SK-N-SH treated with all-trans-retinoic acid at 6 μM for 48 hours (cell line): Measurements from ENCODE around the gene L1CAM.
A peak's percentile ranks its signal among the peaks of the same experiment; 100 is the strongest.

ENCODE experiments used
- ATAC-seq: fragments of 200-7000 bp; cut with Tn5 transposase; 3 replicates; pipeline ENCODE4 v1.9.1; 2020; ENCODE audit warnings: mild to moderate bottlenecking, moderate library complexity
- ARNTL ChIP-seq: fragments of 450-650 bp; formaldehyde crosslinking; IDR thresholded peaks from 2 replicates; pipeline ENCODE4 v1.5.0; 2020; ENCODE audit warnings: low read depth, mild to moderate bottlenecking, moderate library complexity, borderline replicate concordance
- BACH2 ChIP-seq: fragments of 250-450 bp; sonication (Bioruptor Pico); IDR thresholded peaks from 2 replicates; pipeline ENCODE4 v1.9.0; 2021; ENCODE audit warnings: mild to moderate bottlenecking, borderline replicate concordance
- CREB5 ChIP-seq: fragments of 250-450 bp; sonication (Bioruptor Pico); IDR thresholded peaks from 2 replicates; pipeline ENCODE4 v1.5.1; 2020; ENCODE audit warnings: low read depth, mild to moderate bottlenecking, moderate library complexity
- CSDC2 ChIP-seq: fragments of 250-450 bp; sonication (Bioruptor Pico); IDR thresholded peaks from 2 replicates; pipeline ENCODE4 v1.5.0; 2020; ENCODE audit warnings: mild to moderate bottlenecking, moderate library complexity
- CSRNP3 ChIP-seq: fragments of 250-450 bp; sonication (Bioruptor Pico); IDR thresholded peaks from 2 replicates; pipeline ENCODE4 v1.5.1; 2021; ENCODE audit warnings: mild to moderate bottlenecking, moderate library complexity
- ESRRG ChIP-seq: fragments of 250-450 bp; sonication (Bioruptor Pico); IDR thresholded peaks from 2 replicates; pipeline ENCODE4 v1.6.1; 2021; ENCODE audit warnings: mild to moderate bottlenecking
- ISL1 ChIP-seq: fragments of 250-450 bp; sonication (Bioruptor Pico); IDR thresholded peaks from 2 replicates; pipeline ENCODE4 v2.1.2; 2022; ENCODE audit warnings: mild to moderate bottlenecking, moderate library complexity
- OSR1 ChIP-seq: fragments of 250-450 bp; sonication (Bioruptor Pico); IDR thresholded peaks from 2 replicates; pipeline ENCODE4 v1.8.0; 2022; ENCODE audit warnings: moderate library complexity, mild to moderate bottlenecking, inconsistent platforms
- POU6F1 ChIP-seq: fragments of 250-450 bp; sonication (Bioruptor Pico); IDR thresholded peaks from 2 replicates; pipeline ENCODE4 v1.8.0; 2021; ENCODE audit warnings: low read depth, mild to moderate bottlenecking, moderate library complexity, borderline replicate concordance
- PPARA ChIP-seq: fragments of 250-450 bp; sonication (Bioruptor Pico); IDR thresholded peaks from 2 replicates; pipeline ENCODE4 v1.5.0; 2020; ENCODE audit warnings: mild to moderate bottlenecking, borderline replicate concordance
- RARB ChIP-seq: fragments of 250-450 bp; sonication (Bioruptor Pico); IDR thresholded peaks from 2 replicates; pipeline ENCODE4 v1.8.0; 2021; ENCODE audit warnings: mild to moderate bottlenecking, moderate library complexity
- SNAI2 ChIP-seq: fragments of 250-450 bp; sonication (Bioruptor Pico); IDR thresholded peaks from 2 replicates; pipeline ENCODE4 v1.5.0; 2020; ENCODE audit warnings: mild to moderate bottlenecking, moderate library complexity
- TCF4 ChIP-seq: fragments of 250-450 bp; sonication (Bioruptor Pico); IDR thresholded peaks from 2 replicates; pipeline ENCODE4 v1.8.0; 2021; ENCODE audit warnings: mild to moderate bottlenecking, moderate library complexity, borderline replicate concordance
- TOX ChIP-seq: fragments of 250-450 bp; sonication (Bioruptor Pico); IDR thresholded peaks from 2 replicates; pipeline ENCODE4 v1.8.0; 2021; ENCODE audit warnings: mild to moderate bottlenecking, moderate library complexity, borderline replicate concordance
- TSHZ2 ChIP-seq: fragments of 250-450 bp; sonication (Bioruptor Pico); IDR thresholded peaks from 2 replicates; pipeline ENCODE4 v1.5.0; 2020; ENCODE audit warnings: mild to moderate bottlenecking, moderate library complexity
- ZC3H10 ChIP-seq: fragments of 250-450 bp; sonication (Bioruptor Pico); IDR thresholded peaks from 2 replicates; pipeline ENCODE4 v1.5.1; 2021; ENCODE audit warnings: mild to moderate bottlenecking, moderate library complexity
- ZFP30 ChIP-seq: fragments of 450-650 bp; formaldehyde crosslinking; IDR thresholded peaks from 2 replicates; pipeline ENCODE4 v1.5.0; 2022; ENCODE audit warnings: mild to moderate bottlenecking, moderate library complexity
- ZNF565 ChIP-seq: fragments of 450-650 bp; formaldehyde crosslinking; conservative IDR thresholded peaks from 2 replicates; pipeline ENCODE4 v1.5.0; 2020; ENCODE audit warnings: low read depth, mild to moderate bottlenecking, moderate library complexity
- ZNF70 ChIP-seq: fragments of 450-650 bp; formaldehyde crosslinking; IDR thresholded peaks from 2 replicates; pipeline ENCODE4 v1.5.0; 2020; ENCODE audit warnings: mild to moderate bottlenecking, moderate library complexity
- ZNF8 ChIP-seq: fragments of 450-650 bp; formaldehyde crosslinking; IDR thresholded peaks from 2 replicates; pipeline ENCODE4 v1.5.0; 2020; ENCODE audit warnings: mild to moderate bottlenecking, moderate library complexity

L1CAM gene

GRCh38 chrX:153934148-153934761 is 48.3 kb upstream of the L1CAM start:
- ATAC-seq: peak; percentile 27
- TF ChIP-seq ARNTL (no peak), OSR1 (no peak), ZC3H10 (no peak), CSRNP3 (CRISPR knock-in tag) (no peak), CREB5 (no peak), ZNF8 (CRISPR knock-in tag) (no peak), TOX (no peak), ZNF70 (CRISPR knock-in tag) (no peak), ZFP30 (CRISPR knock-in tag) (no peak), ESRRG (CRISPR knock-in tag) (no peak), SNAI2 (no peak), POU6F1 (CRISPR knock-in tag) (no peak), BACH2 (CRISPR knock-in tag) (no peak), TCF4 (CRISPR knock-in tag) (no peak), ZNF565 (no peak), RARB (no peak)

DNA sequence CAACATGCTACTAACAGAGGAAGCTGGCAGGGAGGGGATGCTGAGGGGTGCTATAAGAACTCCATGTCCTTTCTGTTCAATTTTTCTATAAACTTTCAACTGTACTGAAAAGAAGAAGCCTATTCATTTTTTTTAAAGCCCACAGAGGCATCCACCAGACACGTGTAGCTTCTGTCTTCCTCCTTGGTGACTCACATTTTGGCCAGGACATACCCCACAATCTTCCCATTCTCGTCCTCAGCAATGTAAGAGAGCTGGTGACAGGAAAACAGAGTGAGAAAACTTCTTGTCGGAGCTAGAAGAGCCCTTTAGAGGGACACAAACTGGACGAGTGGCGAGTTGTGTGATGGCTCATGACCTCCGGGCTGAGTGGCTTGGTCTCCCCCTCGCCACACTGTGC is 47.8 kb upstream of the L1CAM start:
- ATAC-seq: peak; percentile 10; the same call in 2 of the 3 replicates
- TF ChIP-seq OSR1 (no peak), BACH2 (CRISPR knock-in tag) (no peak), CSDC2 (no peak), CSRNP3 (CRISPR knock-in tag) (no peak), ZNF70 (CRISPR knock-in tag) (no peak), ZNF565 (no peak), CREB5 (no peak), TOX (no peak), TCF4 (CRISPR knock-in tag) (no peak), POU6F1 (CRISPR knock-in tag) (no peak), TSHZ2 (CRISPR knock-in tag) (no peak), ARNTL (no peak), PPARA (CRISPR knock-in tag) (no peak), ZC3H10 (no peak), ISL1 (no peak)
